ENCODE results near the gene DXO.
A peak's percentile ranks its signal among the peaks of the same experiment; 100 is the strongest.
"Not testable (repeated sequence)": the region's sequence is repeated elsewhere in the genome, so short reads cannot be mapped to it uniquely, and the experiment has no call there.

Gene DXO

DNA sequence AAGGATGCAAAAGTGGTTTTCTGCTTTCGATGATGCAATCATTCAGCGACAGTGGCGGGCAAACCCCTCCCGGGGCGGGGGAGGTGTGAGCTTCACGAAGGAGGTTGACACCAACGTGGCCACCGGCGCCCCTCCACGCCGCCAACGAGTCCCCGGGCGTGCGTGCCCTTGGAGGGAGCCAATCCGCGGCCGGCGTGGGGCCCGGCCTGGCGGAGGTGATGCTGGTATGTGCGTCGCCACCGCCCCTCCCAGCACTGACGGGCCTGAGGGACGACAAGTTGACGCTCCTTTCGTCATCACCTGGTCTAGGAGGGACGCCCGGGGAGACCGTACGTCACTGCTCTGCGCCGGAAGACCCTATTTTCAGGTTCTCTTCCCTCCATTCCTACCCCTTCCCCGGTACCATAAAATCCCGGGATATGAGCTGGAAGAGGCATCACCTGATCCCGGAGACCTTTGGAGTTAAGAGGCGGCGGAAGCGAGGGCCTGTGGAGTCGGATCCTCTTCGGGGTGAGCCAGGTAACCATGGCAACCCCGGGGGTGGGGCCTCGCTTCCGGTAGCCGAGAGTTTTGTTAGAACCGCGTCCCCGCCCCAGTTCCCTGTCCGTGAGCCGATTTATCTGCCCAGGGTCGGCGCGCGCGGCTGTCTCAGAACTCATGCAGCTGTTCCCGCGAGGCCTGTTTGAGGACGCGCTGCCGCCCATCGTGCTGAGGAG is at the start of gene DXO:
Gene DXO, minus strand, starts transcription at position 146 of the 716 bp plus-strand sequence. CDS start 463 bp downstream, outside the sequence.
- DNase-seq = peak; percentile 92
- H3K4me3 Mint-ChIP-seq = peak within 1 kb of the TSS; percentile 91
- peak within 1 kb of the TSS; percentile 100 for H3K27ac Mint-ChIP-seq
- peaks cover 50% of the 10 kb centered on the region for H3K36me3 Mint-ChIP-seq (ENCODE audit: low read depth)
- peaks cover 24% of the 10 kb centered on the region for H3K9me3 Mint-ChIP-seq
- TF ChIP-seq, protein P1, sequence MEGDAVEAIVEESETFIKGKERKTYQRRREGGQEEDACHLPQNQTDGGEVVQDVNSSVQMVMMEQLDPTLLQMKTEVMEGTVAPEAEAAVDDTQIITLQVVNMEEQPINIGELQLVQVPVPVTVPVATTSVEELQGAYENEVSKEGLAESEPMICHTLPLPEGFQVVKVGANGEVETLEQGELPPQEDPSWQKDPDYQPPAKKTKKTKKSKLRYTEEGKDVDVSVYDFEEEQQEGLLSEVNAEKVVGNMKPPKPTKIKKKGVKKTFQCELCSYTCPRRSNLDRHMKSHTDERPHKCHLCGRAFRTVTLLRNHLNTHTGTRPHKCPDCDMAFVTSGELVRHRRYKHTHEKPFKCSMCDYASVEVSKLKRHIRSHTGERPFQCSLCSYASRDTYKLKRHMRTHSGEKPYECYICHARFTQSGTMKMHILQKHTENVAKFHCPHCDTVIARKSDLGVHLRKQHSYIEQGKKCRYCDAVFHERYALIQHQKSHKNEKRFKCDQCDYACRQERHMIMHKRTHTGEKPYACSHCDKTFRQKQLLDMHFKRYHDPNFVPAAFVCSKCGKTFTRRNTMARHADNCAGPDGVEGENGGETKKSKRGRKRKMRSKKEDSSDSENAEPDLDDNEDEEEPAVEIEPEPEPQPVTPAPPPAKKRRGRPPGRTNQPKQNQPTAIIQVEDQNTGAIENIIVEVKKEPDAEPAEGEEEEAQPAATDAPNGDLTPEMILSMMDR (IDR thresholded peaks at IDR 0.05) = no peak
- H3K27me3 Mint-ChIP-seq (ENCODE audit: low read depth, poor library complexity) = peaks cover under 1% of the 10 kb centered on the region
- H3K4me1 Mint-ChIP-seq = peaks cover 35% of the 10 kb centered on the region

DNA sequence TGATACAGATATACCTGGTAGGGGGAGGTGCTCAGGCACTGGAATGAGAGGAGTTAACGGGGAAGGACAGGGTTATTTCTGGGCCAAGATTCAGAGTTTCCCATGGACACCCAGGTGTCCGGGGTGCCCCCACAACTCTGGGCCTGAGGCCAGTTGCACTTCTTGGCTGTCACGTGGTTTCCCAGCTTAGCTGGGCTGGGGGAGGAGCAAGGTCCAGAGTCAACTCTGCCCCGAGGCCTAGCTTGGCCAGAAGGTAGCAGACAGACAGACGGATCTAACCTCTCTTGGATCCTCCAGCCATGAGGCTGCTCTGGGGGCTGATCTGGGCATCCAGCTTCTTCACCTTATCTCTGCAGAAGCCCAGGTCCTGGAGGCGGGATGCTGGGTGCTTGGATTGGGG is 42.6 kb upstream of the DXO start, which contains the start of gene C4B:
Gene C4B, plus strand, starts transcription at position 249 of the 400 bp plus-strand sequence. Its CDS starts 51 bp downstream, at position 300.
- not testable (repeated sequence) for H3K4me1 Mint-ChIP-seq; DNase-seq; H3K4me3 Mint-ChIP-seq; H3K27me3 Mint-ChIP-seq (ENCODE audit: low read depth, poor library complexity); H3K9me3 Mint-ChIP-seq; H3K27ac Mint-ChIP-seq; H3K36me3 Mint-ChIP-seq (ENCODE audit: low read depth)

DNA sequence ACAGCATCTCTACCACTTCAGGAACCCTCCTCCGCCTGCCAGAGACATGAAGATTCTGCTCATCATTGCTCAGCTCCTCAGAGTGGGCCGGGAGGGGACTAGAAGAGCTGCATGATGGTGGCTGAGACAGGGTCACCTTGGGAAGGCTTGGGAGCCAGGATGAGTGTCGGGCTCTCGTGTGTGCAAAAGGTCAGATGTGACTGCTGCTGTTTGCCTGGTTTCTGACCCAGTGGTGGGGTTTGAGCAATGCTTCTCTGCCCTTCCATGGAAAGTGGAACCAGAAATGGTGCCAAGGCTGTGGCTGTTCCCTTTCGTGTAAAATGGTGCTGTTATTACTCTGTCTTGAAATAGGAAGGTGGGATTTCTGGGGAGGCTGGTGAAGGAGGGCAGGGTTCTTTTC is 41.8 kb upstream of the DXO start:
- H3K4me3 Mint-ChIP-seq; H3K27ac Mint-ChIP-seq; H3K27me3 Mint-ChIP-seq (ENCODE audit: low read depth, poor library complexity): not testable (repeated sequence)

DNA sequence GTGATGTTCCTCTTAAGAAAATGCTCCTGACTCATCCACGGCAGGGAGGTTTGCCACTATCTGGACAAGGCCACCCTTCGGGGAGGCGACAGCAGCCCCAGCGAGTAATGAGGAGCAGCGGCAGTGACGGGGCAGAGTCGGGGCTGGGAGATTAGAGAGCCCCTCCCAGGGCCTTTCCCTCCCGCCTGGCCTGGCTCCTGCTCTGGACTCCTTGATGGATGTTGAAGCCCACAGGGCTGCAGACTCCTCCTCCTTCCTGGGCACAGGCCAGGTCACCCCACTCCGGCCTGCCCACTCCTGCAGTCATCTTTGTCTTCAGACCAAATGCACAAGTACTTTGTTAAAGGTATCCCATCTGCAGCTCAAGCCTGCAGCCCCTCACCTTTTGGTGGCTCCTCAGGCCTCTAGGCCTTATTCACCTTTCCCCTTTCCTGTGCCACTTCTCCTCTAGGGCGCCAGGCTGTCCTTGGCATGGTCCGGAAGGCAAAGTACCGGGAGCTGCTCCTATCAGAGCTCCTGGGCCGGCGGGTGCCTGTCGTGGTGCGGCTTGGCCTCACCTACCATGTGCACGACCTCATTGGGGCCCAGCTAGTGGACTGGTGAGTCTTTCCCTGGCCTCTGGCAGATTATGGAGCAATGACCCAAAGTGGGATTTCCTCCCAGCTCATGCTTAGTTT is 41.1 kb upstream of the DXO start:
- not testable (repeated sequence) for H3K27me3 Mint-ChIP-seq (ENCODE audit: low read depth, poor library complexity); H3K27ac Mint-ChIP-seq; H3K36me3 Mint-ChIP-seq (ENCODE audit: low read depth); DNase-seq; H3K4me3 Mint-ChIP-seq; H3K9me3 Mint-ChIP-seq; H3K4me1 Mint-ChIP-seq

More for the DNA sequence above, 41.8 kb upstream of the DXO start:
- not testable (repeated sequence) for H3K4me1 Mint-ChIP-seq; H3K9me3 Mint-ChIP-seq; H3K36me3 Mint-ChIP-seq (ENCODE audit: low read depth); DNase-seq

DNA sequence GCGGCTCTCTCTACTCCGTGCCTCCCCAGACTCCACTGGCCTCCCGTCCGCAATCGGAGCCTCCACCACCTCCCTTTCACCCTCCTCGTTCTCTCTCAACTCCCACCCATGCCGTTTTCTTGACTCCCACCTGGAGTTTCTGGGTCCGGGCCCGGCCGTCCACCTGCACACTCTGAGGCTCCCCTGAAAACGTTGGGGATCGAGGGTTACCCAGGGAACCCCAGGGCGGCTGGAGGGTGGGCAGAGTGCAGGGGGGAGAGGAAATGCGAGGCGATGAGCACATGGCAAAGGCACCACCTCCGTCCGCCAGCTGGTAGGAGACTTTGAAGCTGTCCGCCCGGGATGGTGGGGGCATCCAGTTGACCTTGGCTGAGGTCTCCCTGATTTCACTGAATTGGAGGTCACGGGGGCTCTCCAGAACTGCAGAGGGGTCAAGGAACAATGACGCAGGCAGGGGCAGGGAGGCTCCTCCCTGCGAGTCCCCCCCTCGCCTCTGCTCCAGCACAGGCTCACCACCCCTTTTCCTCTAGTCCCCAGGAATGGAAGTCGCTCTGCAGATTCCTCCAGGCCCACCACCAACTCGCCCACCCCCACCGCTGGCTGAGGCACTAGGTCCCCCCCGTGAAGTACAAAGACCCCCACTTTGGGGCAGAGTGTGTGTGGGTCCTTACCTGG is 39.1 kb upstream of the DXO start:
- H3K27me3 Mint-ChIP-seq (ENCODE audit: low read depth, poor library complexity); H3K27ac Mint-ChIP-seq; H3K4me1 Mint-ChIP-seq; H3K36me3 Mint-ChIP-seq (ENCODE audit: low read depth); DNase-seq; H3K4me3 Mint-ChIP-seq; H3K9me3 Mint-ChIP-seq: not testable (repeated sequence)

DNA sequence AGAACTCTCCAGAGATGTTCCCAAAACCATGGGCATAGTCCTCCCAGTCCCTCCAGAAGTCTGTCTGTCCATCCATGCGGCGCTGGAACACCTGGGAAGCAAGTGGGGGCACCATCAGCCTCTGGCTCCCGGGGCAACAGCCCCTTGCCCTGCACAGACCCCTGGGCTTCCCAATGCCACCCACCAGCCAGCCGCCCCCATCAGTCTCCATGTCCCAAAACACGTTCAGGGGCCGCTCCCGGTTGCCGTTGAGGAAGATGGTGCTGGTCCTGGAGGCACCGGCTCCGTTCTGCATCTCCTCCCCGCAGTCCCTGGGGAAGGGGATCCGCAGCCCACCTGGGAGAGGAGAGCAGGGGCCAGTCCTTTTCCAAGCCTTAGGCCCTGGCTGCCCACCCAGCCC is 37.6 kb upstream of the DXO start:
- not testable (repeated sequence) for H3K36me3 Mint-ChIP-seq (ENCODE audit: low read depth); H3K4me1 Mint-ChIP-seq; H3K4me3 Mint-ChIP-seq

DNA sequence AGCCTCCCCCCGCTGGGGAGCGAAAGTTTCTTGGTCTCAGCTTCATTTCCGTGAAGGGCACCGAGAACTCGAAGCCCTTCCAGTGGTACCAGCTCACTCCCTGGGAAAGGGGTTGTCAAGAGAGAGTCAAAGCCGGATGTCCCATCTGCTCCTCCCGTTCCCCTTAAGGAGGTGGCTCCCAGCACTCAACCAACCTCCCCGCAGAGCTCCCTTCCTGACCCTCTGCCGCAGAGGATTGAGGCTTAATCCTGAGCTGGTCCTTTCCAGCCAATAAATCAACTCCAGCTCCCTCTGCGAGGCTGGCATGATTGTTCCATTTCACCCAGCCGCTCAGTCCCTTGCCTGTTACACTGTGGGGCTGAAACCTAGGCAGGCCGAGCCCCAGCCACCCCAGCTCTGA is 36.7 kb upstream of the DXO start:
- H3K9me3 Mint-ChIP-seq = not testable (repeated sequence)

More for the DNA sequence above, 37.6 kb upstream of the DXO start:
- H3K27ac Mint-ChIP-seq; H3K27me3 Mint-ChIP-seq (ENCODE audit: low read depth, poor library complexity); DNase-seq; H3K9me3 Mint-ChIP-seq: not testable (repeated sequence)

DNA sequence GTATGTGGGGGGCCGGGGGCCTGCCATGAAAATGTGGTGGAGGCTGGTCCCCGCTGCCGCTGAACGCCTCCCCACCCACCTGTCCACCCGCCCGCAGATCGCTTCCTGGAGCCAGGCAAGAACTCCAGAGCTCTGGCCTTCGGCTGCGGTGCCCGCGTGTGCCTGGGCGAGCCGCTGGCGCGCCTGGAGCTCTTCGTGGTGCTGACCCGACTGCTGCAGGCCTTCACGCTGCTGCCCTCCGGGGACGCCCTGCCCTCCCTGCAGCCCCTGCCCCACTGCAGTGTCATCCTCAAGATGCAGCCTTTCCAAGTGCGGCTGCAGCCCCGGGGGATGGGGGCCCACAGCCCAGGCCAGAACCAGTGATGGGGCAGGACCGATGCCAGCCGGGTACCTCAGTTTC is 36.1 kb upstream of the DXO start:
- not testable (repeated sequence) for H3K36me3 Mint-ChIP-seq (ENCODE audit: low read depth); H3K4me3 Mint-ChIP-seq; DNase-seq; H3K27ac Mint-ChIP-seq; H3K27me3 Mint-ChIP-seq (ENCODE audit: low read depth, poor library complexity); H3K9me3 Mint-ChIP-seq; H3K4me1 Mint-ChIP-seq

More for the DNA sequence above, 36.7 kb upstream of the DXO start:
- not testable (repeated sequence) for H3K27ac Mint-ChIP-seq; DNase-seq; H3K4me1 Mint-ChIP-seq; H3K36me3 Mint-ChIP-seq (ENCODE audit: low read depth); H3K4me3 Mint-ChIP-seq; H3K27me3 Mint-ChIP-seq (ENCODE audit: low read depth, poor library complexity)

DNA sequence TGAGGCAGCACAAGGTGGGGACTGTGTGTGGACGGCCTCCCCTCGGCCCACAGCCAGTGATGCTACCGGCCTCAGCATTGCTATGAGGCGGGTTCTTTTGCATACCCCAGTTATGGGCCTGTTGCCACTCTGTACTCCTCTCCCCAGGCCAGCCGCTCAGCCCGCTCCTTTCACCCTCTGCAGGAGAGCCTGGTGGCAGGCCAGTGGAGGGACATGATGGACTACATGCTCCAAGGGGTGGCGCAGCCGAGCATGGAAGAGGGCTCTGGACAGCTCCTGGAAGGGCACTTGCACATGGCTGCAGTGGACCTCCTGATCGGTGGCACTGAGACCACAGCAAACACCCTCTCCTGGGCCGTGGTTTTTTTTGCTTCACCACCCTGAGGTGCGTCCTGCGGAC is 35.1 kb upstream of the DXO start:
- not testable (repeated sequence) for H3K4me1 Mint-ChIP-seq, H3K9me3 Mint-ChIP-seq

DNA sequence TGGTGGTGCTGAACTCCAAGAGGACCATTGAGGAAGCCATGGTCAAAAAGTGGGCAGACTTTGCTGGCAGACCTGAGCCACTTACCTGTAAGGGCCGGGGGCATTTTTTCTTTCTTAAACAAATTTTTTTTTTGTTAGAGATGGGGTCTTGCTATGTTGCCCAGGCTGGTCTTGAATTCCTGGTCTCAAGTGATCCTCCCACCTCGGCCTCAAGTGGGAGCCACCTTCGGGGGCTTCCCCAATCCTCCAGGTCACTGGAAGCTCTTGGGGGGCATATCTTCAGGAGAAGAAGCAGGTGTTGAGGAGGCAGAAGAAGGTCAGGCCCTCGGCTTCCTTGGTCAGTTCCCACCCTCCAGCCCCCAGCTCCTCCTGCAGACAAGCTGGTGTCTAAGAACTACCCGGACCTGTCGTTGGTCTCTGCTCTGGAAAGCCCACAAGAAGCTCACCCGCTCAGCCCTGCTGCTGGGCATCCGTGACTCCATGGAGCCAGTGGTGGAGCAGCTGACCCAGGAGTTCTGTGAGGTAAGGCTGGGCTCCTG is 34.1 kb upstream of the DXO start:
- H3K4me3 Mint-ChIP-seq; H3K27ac Mint-ChIP-seq; H3K4me1 Mint-ChIP-seq; DNase-seq; H3K9me3 Mint-ChIP-seq; H3K27me3 Mint-ChIP-seq (ENCODE audit: low read depth, poor library complexity); H3K36me3 Mint-ChIP-seq (ENCODE audit: low read depth): not testable (repeated sequence)

More for the DNA sequence above, 35.1 kb upstream of the DXO start:
- H3K36me3 Mint-ChIP-seq (ENCODE audit: low read depth); H3K4me3 Mint-ChIP-seq; H3K27me3 Mint-ChIP-seq (ENCODE audit: low read depth, poor library complexity); DNase-seq; H3K27ac Mint-ChIP-seq: not testable (repeated sequence)

DNA sequence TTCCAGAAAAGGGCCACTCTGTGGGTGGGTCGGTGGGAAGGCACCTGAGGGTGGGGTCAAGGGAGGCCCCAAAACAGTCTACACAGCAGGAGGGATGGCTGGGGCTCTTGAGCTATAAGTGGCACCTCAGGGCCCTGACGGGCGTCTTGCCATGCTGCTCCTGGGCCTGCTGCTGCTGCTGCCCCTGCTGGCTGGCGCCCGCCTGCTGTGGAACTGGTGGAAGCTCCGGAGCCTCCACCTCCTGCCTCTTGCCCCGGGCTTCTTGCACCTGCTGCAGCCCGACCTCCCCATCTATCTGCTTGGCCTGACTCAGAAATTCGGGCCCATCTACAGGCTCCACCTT is 33.6 kb upstream of the DXO start:
- not testable (repeated sequence) for H3K36me3 Mint-ChIP-seq (ENCODE audit: low read depth); DNase-seq; H3K27me3 Mint-ChIP-seq (ENCODE audit: low read depth, poor library complexity); H3K27ac Mint-ChIP-seq; H3K9me3 Mint-ChIP-seq; H3K4me1 Mint-ChIP-seq; H3K4me3 Mint-ChIP-seq

DNA sequence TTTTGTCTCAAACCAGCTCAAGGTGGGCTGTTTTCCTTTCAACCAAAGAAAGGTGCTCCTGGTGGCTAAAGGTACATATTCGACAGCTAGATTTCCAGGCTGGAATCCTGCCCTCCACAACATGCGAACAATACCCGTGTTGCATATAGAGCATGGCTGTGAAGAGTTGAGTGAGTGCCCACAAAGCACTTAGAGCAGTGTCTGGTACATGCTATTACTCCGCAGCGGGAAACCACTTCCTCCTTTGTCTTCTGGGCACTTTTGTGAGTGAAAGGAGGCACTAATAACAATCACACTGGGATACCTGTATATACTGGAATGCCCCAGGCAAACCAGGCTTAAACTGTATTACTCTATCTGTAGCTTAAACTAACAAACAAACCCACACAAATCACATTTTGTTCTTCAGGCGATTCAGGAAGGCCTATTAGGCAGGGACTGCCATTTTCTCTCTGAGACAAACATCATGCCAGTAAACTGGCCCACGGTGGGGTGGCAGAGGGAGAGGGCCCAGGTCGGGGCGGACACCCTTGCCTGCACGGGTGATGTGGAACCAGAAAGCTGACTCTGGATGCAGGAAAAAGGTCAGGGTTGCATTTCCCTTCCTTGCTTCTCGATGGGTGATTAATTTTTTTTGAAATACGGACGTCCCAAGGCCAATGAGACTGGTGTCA is 33.1 kb upstream of the DXO start:
- H3K4me3 Mint-ChIP-seq, H3K4me1 Mint-ChIP-seq: not testable (repeated sequence)

DNA sequence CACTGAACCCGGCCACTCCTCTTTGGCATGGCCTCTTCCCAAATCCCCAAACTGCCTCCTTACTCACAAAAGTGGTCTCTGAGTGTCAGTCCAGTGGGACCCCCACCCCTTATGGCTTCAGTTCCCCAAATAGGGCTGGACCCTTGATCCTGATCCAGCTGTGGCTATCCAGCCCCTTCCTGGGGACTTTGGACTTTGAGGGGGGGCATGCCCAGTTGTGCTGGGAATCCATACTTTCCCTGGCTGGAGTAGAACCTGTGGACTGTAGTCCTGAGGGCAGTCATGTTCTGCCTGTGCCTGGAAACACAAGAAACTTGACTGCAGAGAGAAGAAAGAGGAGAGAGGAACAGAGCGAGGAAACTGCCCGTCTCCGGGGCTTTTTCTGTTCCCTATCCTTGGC is 32.5 kb upstream of the DXO start:
- H3K9me3 Mint-ChIP-seq; DNase-seq; H3K36me3 Mint-ChIP-seq (ENCODE audit: low read depth); H3K27me3 Mint-ChIP-seq (ENCODE audit: low read depth, poor library complexity); H3K4me1 Mint-ChIP-seq; H3K27ac Mint-ChIP-seq; H3K4me3 Mint-ChIP-seq: not testable (repeated sequence)

More for the DNA sequence above, 33.1 kb upstream of the DXO start:
- H3K27me3 Mint-ChIP-seq (ENCODE audit: low read depth, poor library complexity); H3K36me3 Mint-ChIP-seq (ENCODE audit: low read depth); H3K27ac Mint-ChIP-seq; DNase-seq; H3K9me3 Mint-ChIP-seq: not testable (repeated sequence)
